ENCODE data around the gene LRP1B.

Gene LRP1B

GRCh38 chr2:141118836-141119235 is 1012.0 kb downstream of the LRP1B start:
- H3K36me3 ChIP-seq (ENCODE audit: control insufficient read depth, insufficient read depth, low read length, severe bottlenecking) = no peaks in the 10 kb centered on the region
- H3K27me3 ChIP-seq (replicated peaks; ENCODE audit: control insufficient read depth, insufficient read depth, low read length) = no peaks in the 10 kb centered on the region
- no peak overlapping the region for H3K9ac ChIP-seq (ENCODE audit: low read length)
- H3K4me3 ChIP-seq (ENCODE audit: low read length) = no peak overlapping the region
- H3K9me3 ChIP-seq (ENCODE audit: control insufficient read depth, low read length) = no peaks in the 10 kb centered on the region
- H3K4me1 ChIP-seq (ENCODE audit: control insufficient read depth, insufficient read depth, low read length) = no peaks in the 10 kb centered on the region
- no peak for DNase-seq (ENCODE audit: low read depth)

- H3K27me3 ChIP-seq (replicated peaks; ENCODE audit: control insufficient read depth, insufficient read depth, low read length) = no peaks in the 10 kb centered on the region
- H3K4me3 ChIP-seq (ENCODE audit: low read length) = no peak overlapping the region
- H3K9me3 ChIP-seq (ENCODE audit: control insufficient read depth, low read length) = no peaks in the 10 kb centered on the region
- H3K4me1 ChIP-seq (ENCODE audit: control insufficient read depth, insufficient read depth, low read length) = no peaks in the 10 kb centered on the region
- no peak overlapping the region for H3K9ac ChIP-seq (ENCODE audit: low read length)
- no peak for DNase-seq (ENCODE audit: low read depth)
- H3K36me3 ChIP-seq (ENCODE audit: control insufficient read depth, insufficient read depth, low read length, severe bottlenecking) = no peaks in the 10 kb centered on the region
Measured at GRCh38 chr2:141113301-141113700, 1017.5 kb downstream of the LRP1B start.

GRCh38 chr2:141109633-141110032 is 1021.2 kb downstream of the LRP1B start:
- no peak overlapping the region for H3K4me3 ChIP-seq (ENCODE audit: low read length)
- H3K4me1 ChIP-seq (ENCODE audit: control insufficient read depth, insufficient read depth, low read length) = no peaks in the 10 kb centered on the region
- no peaks in the 10 kb centered on the region for H3K36me3 ChIP-seq (ENCODE audit: control insufficient read depth, insufficient read depth, low read length, severe bottlenecking)
- H3K27me3 ChIP-seq (replicated peaks; ENCODE audit: control insufficient read depth, insufficient read depth, low read length) = no peaks in the 10 kb centered on the region
- no peaks in the 10 kb centered on the region for H3K9me3 ChIP-seq (ENCODE audit: control insufficient read depth, low read length)
- DNase-seq (ENCODE audit: low read depth) = peak; percentile 1
- no peak overlapping the region for H3K9ac ChIP-seq (ENCODE audit: low read length)

GRCh38 chr2:141105763-141106162 is 1025.1 kb downstream of the LRP1B start:
- Histone ChIP-seq H3K4me3 (ENCODE audit: low read length) (no peak overlapping the region), H3K36me3 (ENCODE audit: control insufficient read depth, insufficient read depth, low read length, severe bottlenecking) (no peaks in the 10 kb centered on the region), H3K4me1 (ENCODE audit: control insufficient read depth, insufficient read depth, low read length) (no peaks in the 10 kb centered on the region), H3K9ac (ENCODE audit: low read length) (no peak overlapping the region), H3K9me3 (ENCODE audit: control insufficient read depth, low read length) (no peaks in the 10 kb centered on the region), H3K27me3 (replicated peaks; ENCODE audit: control insufficient read depth, insufficient read depth, low read length) (no peaks in the 10 kb centered on the region)
- DNase-seq (ENCODE audit: low read depth) = no peak

- H3K4me3 ChIP-seq (ENCODE audit: low read length) = no peak overlapping the region
- DNase-seq (ENCODE audit: low read depth) = no peak
- H3K9me3 ChIP-seq (ENCODE audit: control insufficient read depth, low read length) = no peaks in the 10 kb centered on the region
- H3K4me1 ChIP-seq (ENCODE audit: control insufficient read depth, insufficient read depth, low read length) = no peaks in the 10 kb centered on the region
- H3K27me3 ChIP-seq (replicated peaks; ENCODE audit: control insufficient read depth, insufficient read depth, low read length) = no peaks in the 10 kb centered on the region
- H3K36me3 ChIP-seq (ENCODE audit: control insufficient read depth, insufficient read depth, low read length, severe bottlenecking) = no peaks in the 10 kb centered on the region
- H3K9ac ChIP-seq (ENCODE audit: low read length) = no peak overlapping the region
Measured at GRCh38 chr2:141103216-141103615, 1027.6 kb downstream of the LRP1B start.

- Histone ChIP-seq H3K9me3 (ENCODE audit: control insufficient read depth, low read length) (no peaks in the 10 kb centered on the region), H3K9ac (ENCODE audit: low read length) (no peak overlapping the region), H3K4me3 (ENCODE audit: low read length) (no peak overlapping the region), H3K27me3 (replicated peaks; ENCODE audit: control insufficient read depth, insufficient read depth, low read length) (no peaks in the 10 kb centered on the region), H3K36me3 (ENCODE audit: control insufficient read depth, insufficient read depth, low read length, severe bottlenecking) (no peaks in the 10 kb centered on the region), H3K4me1 (ENCODE audit: control insufficient read depth, insufficient read depth, low read length) (no peaks in the 10 kb centered on the region)
- no peak for DNase-seq (ENCODE audit: low read depth)
Measured at GRCh38 chr2:141079231-141079630, 1051.6 kb downstream of the LRP1B start.

GRCh38 chr2:141075753-141076152 is 1055.1 kb downstream of the LRP1B start:
- Histone ChIP-seq H3K27me3 (replicated peaks; ENCODE audit: control insufficient read depth, insufficient read depth, low read length) (no peaks in the 10 kb centered on the region), H3K4me3 (ENCODE audit: low read length) (no peak overlapping the region), H3K4me1 (ENCODE audit: control insufficient read depth, insufficient read depth, low read length) (no peaks in the 10 kb centered on the region), H3K9ac (ENCODE audit: low read length) (no peak overlapping the region), H3K9me3 (ENCODE audit: control insufficient read depth, low read length) (no peaks in the 10 kb centered on the region), H3K36me3 (ENCODE audit: control insufficient read depth, insufficient read depth, low read length, severe bottlenecking) (no peaks in the 10 kb centered on the region)
- DNase-seq (ENCODE audit: low read depth) = peak; percentile 55

GRCh38 chr2:141068053-141068682 is 1062.6 kb downstream of the LRP1B start:
- Histone ChIP-seq H3K36me3 (ENCODE audit: control insufficient read depth, insufficient read depth, low read length, severe bottlenecking) (no peaks in the 10 kb centered on the region), H3K27me3 (replicated peaks; ENCODE audit: control insufficient read depth, insufficient read depth, low read length) (no peaks in the 10 kb centered on the region)

GRCh38 chr2:141065042-141065441 is 1065.8 kb downstream of the LRP1B start:
- no peaks in the 10 kb centered on the region for H3K36me3 ChIP-seq (ENCODE audit: control insufficient read depth, insufficient read depth, low read length, severe bottlenecking)
- no peak for DNase-seq (ENCODE audit: low read depth)
- H3K4me3 ChIP-seq (ENCODE audit: low read length) = no peak overlapping the region
- H3K27me3 ChIP-seq (replicated peaks; ENCODE audit: control insufficient read depth, insufficient read depth, low read length) = no peaks in the 10 kb centered on the region
- H3K9ac ChIP-seq (ENCODE audit: low read length) = no peak overlapping the region
- H3K4me1 ChIP-seq (ENCODE audit: control insufficient read depth, insufficient read depth, low read length) = no peaks in the 10 kb centered on the region
- no peaks in the 10 kb centered on the region for H3K9me3 ChIP-seq (ENCODE audit: control insufficient read depth, low read length)

More at GRCh38 chr2:141068053-141068682, 1062.6 kb downstream of the LRP1B start:
- Histone ChIP-seq H3K4me1 (ENCODE audit: control insufficient read depth, insufficient read depth, low read length) (no peaks in the 10 kb centered on the region), H3K4me3 (ENCODE audit: low read length) (no peak overlapping the region), H3K9ac (ENCODE audit: low read length) (no peak overlapping the region), H3K9me3 (ENCODE audit: control insufficient read depth, low read length) (no peaks in the 10 kb centered on the region)
- DNase-seq (ENCODE audit: low read depth) = no peak

- Histone ChIP-seq H3K36me3 (ENCODE audit: control insufficient read depth, insufficient read depth, low read length, severe bottlenecking) (no peaks in the 10 kb centered on the region), H3K4me1 (ENCODE audit: control insufficient read depth, insufficient read depth, low read length) (no peaks in the 10 kb centered on the region), H3K9me3 (ENCODE audit: control insufficient read depth, low read length) (no peaks in the 10 kb centered on the region), H3K27me3 (replicated peaks; ENCODE audit: control insufficient read depth, insufficient read depth, low read length) (no peaks in the 10 kb centered on the region), H3K4me3 (ENCODE audit: low read length) (no peak overlapping the region), H3K9ac (ENCODE audit: low read length) (no peak overlapping the region)
- DNase-seq (ENCODE audit: low read depth) = no peak
Measured at GRCh38 chr2:141063406-141063805, 1067.4 kb downstream of the LRP1B start.

GRCh38 chr2:141062443-141062842 is 1068.4 kb downstream of the LRP1B start:
- Histone ChIP-seq H3K27me3 (replicated peaks; ENCODE audit: control insufficient read depth, insufficient read depth, low read length) (no peaks in the 10 kb centered on the region), H3K9me3 (ENCODE audit: control insufficient read depth, low read length) (no peaks in the 10 kb centered on the region), H3K9ac (ENCODE audit: low read length) (no peak overlapping the region), H3K4me3 (ENCODE audit: low read length) (no peak overlapping the region), H3K36me3 (ENCODE audit: control insufficient read depth, insufficient read depth, low read length, severe bottlenecking) (no peaks in the 10 kb centered on the region), H3K4me1 (ENCODE audit: control insufficient read depth, insufficient read depth, low read length) (no peaks in the 10 kb centered on the region)
- no peak for DNase-seq (ENCODE audit: low read depth)

- H3K27me3 ChIP-seq (replicated peaks; ENCODE audit: control insufficient read depth, insufficient read depth, low read length) = no peaks in the 10 kb centered on the region
- H3K36me3 ChIP-seq (ENCODE audit: control insufficient read depth, insufficient read depth, low read length, severe bottlenecking) = no peaks in the 10 kb centered on the region
- no peak for DNase-seq (ENCODE audit: low read depth)
Measured at GRCh38 chr2:141062031-141062430, 1068.8 kb downstream of the LRP1B start.

More at GRCh38 chr2:141062031-141062430, 1068.8 kb downstream of the LRP1B start:
- Histone ChIP-seq H3K9ac (ENCODE audit: low read length) (no peak overlapping the region), H3K4me1 (ENCODE audit: control insufficient read depth, insufficient read depth, low read length) (no peaks in the 10 kb centered on the region), H3K4me3 (ENCODE audit: low read length) (no peak overlapping the region), H3K9me3 (ENCODE audit: control insufficient read depth, low read length) (no peaks in the 10 kb centered on the region)
